ENCODE measurements around the gene FKBP1B. TPM values are rescaled to one million over a fixed set of nuclear protein-coding genes. Genes with fewer than 3 reads are reported as not detected.
A peak's percentile ranks its signal among the peaks of the same experiment; 100 is the strongest.
"Not testable (repeated sequence)": the region's sequence is repeated elsewhere in the genome, so short reads cannot be mapped to it uniquely, and the experiment has no call there.

Gene FKBP1B
- total RNA-seq, 1 donor from 2014 or later, result 16.2 TPM

- H3K9me3 Mint-ChIP-seq (ENCODE audit: low read depth), result peaks cover 32% of the 10 kb centered on the region
- no peak for DNase-seq (ENCODE audit: low spot score)
- H3K27me3 Mint-ChIP-seq (ENCODE audit: low read depth), result no peaks in the 10 kb centered on the region
- H3K4me3 Mint-ChIP-seq (ENCODE audit: unreplicated experiment), result no peak overlapping the region
- TF ChIP-seq, protein P1, sequence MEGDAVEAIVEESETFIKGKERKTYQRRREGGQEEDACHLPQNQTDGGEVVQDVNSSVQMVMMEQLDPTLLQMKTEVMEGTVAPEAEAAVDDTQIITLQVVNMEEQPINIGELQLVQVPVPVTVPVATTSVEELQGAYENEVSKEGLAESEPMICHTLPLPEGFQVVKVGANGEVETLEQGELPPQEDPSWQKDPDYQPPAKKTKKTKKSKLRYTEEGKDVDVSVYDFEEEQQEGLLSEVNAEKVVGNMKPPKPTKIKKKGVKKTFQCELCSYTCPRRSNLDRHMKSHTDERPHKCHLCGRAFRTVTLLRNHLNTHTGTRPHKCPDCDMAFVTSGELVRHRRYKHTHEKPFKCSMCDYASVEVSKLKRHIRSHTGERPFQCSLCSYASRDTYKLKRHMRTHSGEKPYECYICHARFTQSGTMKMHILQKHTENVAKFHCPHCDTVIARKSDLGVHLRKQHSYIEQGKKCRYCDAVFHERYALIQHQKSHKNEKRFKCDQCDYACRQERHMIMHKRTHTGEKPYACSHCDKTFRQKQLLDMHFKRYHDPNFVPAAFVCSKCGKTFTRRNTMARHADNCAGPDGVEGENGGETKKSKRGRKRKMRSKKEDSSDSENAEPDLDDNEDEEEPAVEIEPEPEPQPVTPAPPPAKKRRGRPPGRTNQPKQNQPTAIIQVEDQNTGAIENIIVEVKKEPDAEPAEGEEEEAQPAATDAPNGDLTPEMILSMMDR (IDR thresholded peaks at IDR 0.05), result no peak
- H3K36me3 Mint-ChIP-seq (ENCODE audit: low read depth), result peaks cover 10% of the 10 kb centered on the region
- H3K4me1 Mint-ChIP-seq (ENCODE audit: low read depth), result peaks cover 18% of the 10 kb centered on the region
- H3K27ac Mint-ChIP-seq (ENCODE audit: unreplicated experiment), result no peak overlapping the region
Measured at GRCh38 chr2:24107336-24107735, 57.8 kb downstream of the FKBP1B start.

DNA sequence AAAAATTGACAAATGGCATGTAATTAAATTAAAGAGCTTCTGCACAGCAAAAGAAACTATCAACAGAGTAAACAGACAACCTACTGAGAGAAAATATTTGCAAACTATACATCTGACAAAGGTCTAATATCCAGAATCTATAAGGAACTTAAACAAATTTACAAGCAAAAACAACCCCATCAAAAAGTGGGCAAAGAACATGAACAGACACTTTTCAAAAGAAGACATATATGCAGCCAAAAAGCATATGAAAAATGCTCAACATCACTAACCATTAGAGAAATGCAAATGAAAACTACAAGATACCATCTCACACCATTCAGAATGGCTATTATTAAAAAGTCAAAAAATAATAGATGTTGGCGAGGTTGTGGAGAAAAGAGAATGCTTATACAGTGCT is 59.9 kb downstream of the FKBP1B start:
- not testable (repeated sequence) for H3K4me3 Mint-ChIP-seq (ENCODE audit: unreplicated experiment); H3K27ac Mint-ChIP-seq (ENCODE audit: unreplicated experiment); H3K36me3 Mint-ChIP-seq (ENCODE audit: low read depth); H3K27me3 Mint-ChIP-seq (ENCODE audit: low read depth); DNase-seq (ENCODE audit: low spot score)
- peaks cover 21% of the 10 kb centered on the region for H3K4me1 Mint-ChIP-seq (ENCODE audit: low read depth)
- H3K9me3 Mint-ChIP-seq (ENCODE audit: low read depth), result peaks cover 36% of the 10 kb centered on the region

- DNase-seq (ENCODE audit: low spot score), result no peak
- TF ChIP-seq, protein P1 (IDR thresholded peaks at IDR 0.05), result no peak
- Mint-ChIP-seq H3K4me3 (ENCODE audit: unreplicated experiment) (no peak overlapping the region), H3K27ac (ENCODE audit: unreplicated experiment) (peak overlapping the region; percentile 94), H3K9me3 (ENCODE audit: low read depth) (peaks cover 34% of the 10 kb centered on the region), H3K27me3 (ENCODE audit: low read depth) (no peaks in the 10 kb centered on the region), H3K4me1 (ENCODE audit: low read depth) (peaks cover 26% of the 10 kb centered on the region), H3K36me3 (ENCODE audit: low read depth) (peaks cover 9% of the 10 kb centered on the region)
Measured at GRCh38 chr2:24110660-24111303, 61.2 kb downstream of the FKBP1B start.

GRCh38 chr2:24111407-24111901 is 61.9 kb downstream of the FKBP1B start:
- Mint-ChIP-seq H3K27ac (ENCODE audit: unreplicated experiment) (peak overlapping the region; percentile 94), H3K9me3 (ENCODE audit: low read depth) (peaks cover 31% of the 10 kb centered on the region), H3K4me1 (ENCODE audit: low read depth) (peaks cover 26% of the 10 kb centered on the region), H3K4me3 (ENCODE audit: unreplicated experiment) (no peak overlapping the region), H3K27me3 (ENCODE audit: low read depth) (no peaks in the 10 kb centered on the region), H3K36me3 (ENCODE audit: low read depth) (peaks cover 9% of the 10 kb centered on the region)
- no peak for DNase-seq (ENCODE audit: low spot score)
- TF ChIP-seq, protein P1 (IDR thresholded peaks at IDR 0.05), result no peak

Other genes with a start within 250 kb of the FKBP1B start
- 15.8 to 20.9 TPM (median 15.9 TPM) in 3 replicates for gene ATAD2B, start 122.6 kb upstream of the FKBP1B start, total RNA-seq
- 15.8 to 19.0 TPM (median 18.1 TPM) in 3 replicates for gene UBXN2A, start 109.3 kb upstream of the FKBP1B start, total RNA-seq
- 0.51 TPM in 1 of 3 replicates, not detected in the others for gene MFSD2B, start 39.7 kb upstream of the FKBP1B start, total RNA-seq
- gene WDCP, start 2.4 kb upstream of the FKBP1B start, total RNA-seq, result 10.6 to 12.6 TPM (median 12.5 TPM) in 3 replicates
- gene SF3B6, start 26.6 kb downstream of the FKBP1B start, total RNA-seq, result 67.0 to 81.9 TPM (median 72.0 TPM) in 3 replicates
- 48.6 to 56.7 TPM (median 51.7 TPM) in 3 replicates for gene TP53I3, start 35.1 kb downstream of the FKBP1B start, total RNA-seq
- 1.3 to 1.4 TPM (median 1.3 TPM) in 3 replicates for gene PFN4, start 73.6 kb downstream of the FKBP1B start, total RNA-seq
- 15.8 to 21.5 TPM (median 19.0 TPM) in 3 replicates for gene FAM228B, start 73.7 kb downstream of the FKBP1B start, total RNA-seq
- 0.22 to 0.58 TPM (median 0.31 TPM) in 3 replicates for gene FAM228A, start 125.3 kb downstream of the FKBP1B start, total RNA-seq

Measured in chondrocyte (in vitro differentiated cells).